Heart left ventricle (tissue), 13 donors: ENCODE data around the gene LFNG.
"Not testable (repeated sequence)": the region's sequence is repeated elsewhere in the genome, so short reads cannot be mapped to it uniquely, and the experiment has no call there.

Source experiments
- POLR2A ChIP-seq, 2 donors: fragments of 450-650 bp; IDR thresholded peaks; one replicate each; pipeline ENCODE4 v1.6.1; 2017; ENCODE audit warnings: antibody characterized with exemption in 2 of 2, mild to moderate bottlenecking in 2 of 2, moderate library complexity in 2 of 2
- TF ChIP-seq, protein P1 (sequence below), 12 donors: fragments of 200-600 bp; sonication (generic) in 4 of 12; IDR thresholded peaks; one replicate each; pipeline versions ENCODE4 v1.5.0 to v1.8.0; 2018 to 2022; ENCODE audit warnings: antibody characterized with exemption in 12 of 12, mild to moderate bottlenecking in 5 of 12
- donor health status: ischemic (EF 13 %, LVEDD 7.1; RV severe dilation, severe dysfunction).
- donor health status: DM: no; HTN: yes; CAD: no.
- donor health status: DM: no; HTN: no; CAD: no.
- donor health status: ischemic (EF 25% LVEDD 6.9; RV normal size, moderate dysfunction).
- donor health status: ischemic (EF 25% LVEDD 5.7; RV mildly dilated, moderate dysfunction).
- donor health status: ischemic (EF 35%, LVEDD 5.7; RV mildly dilated, moderate dysfunction).
- donor health status: nonischemic (EF 11% LVEDD 7.7; RV severe dilation, severe dysfunction).
- donor health status: DM: yes; HTN: yes; CAD: no.
- donor health status: PGD.
- donor health status: ischemic (EF 29% LVEDD 5.4; RV normal size, mild dysfunction).
- donor health status: nonischemic (EF 23%, LVEDD 6.1; RV moderate dilation, normal function).

- TF ChIP-seq, protein P1, sequence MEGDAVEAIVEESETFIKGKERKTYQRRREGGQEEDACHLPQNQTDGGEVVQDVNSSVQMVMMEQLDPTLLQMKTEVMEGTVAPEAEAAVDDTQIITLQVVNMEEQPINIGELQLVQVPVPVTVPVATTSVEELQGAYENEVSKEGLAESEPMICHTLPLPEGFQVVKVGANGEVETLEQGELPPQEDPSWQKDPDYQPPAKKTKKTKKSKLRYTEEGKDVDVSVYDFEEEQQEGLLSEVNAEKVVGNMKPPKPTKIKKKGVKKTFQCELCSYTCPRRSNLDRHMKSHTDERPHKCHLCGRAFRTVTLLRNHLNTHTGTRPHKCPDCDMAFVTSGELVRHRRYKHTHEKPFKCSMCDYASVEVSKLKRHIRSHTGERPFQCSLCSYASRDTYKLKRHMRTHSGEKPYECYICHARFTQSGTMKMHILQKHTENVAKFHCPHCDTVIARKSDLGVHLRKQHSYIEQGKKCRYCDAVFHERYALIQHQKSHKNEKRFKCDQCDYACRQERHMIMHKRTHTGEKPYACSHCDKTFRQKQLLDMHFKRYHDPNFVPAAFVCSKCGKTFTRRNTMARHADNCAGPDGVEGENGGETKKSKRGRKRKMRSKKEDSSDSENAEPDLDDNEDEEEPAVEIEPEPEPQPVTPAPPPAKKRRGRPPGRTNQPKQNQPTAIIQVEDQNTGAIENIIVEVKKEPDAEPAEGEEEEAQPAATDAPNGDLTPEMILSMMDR (IDR thresholded peaks at IDR 0.05): not testable (repeated sequence)
- not testable (repeated sequence) for TF ChIP-seq POLR2A (IDR thresholded peaks at IDR 0.05)
These were observed 14.6 kb downstream of the LFNG start for GRCh38 chr7:2534214-2534613.
